NT2/D1 (cell line): ENCODE data around the gene WDR62.
A peak's percentile ranks its signal among the peaks of the same experiment; 100 is the strongest.

Experiments used
- DNase-seq: peaks from one replicate; pipeline ENCODE4 v3.0.0-alpha.2; 2011; ENCODE audit warnings: low read depth, low spot score
- H3K27me3 ChIP-seq: 2 replicates; pipeline ENCODE4 v1.6.0; 2011; ENCODE audit warnings: mild to moderate bottlenecking; ENCODE audit not compliant: insufficient read length, insufficient read depth
- H3K36me3 ChIP-seq: 2 replicates; pipeline ENCODE4 v1.6.1; 2011; ENCODE audit warnings: mild to moderate bottlenecking, low read length, mixed read lengths; ENCODE audit not compliant: insufficient read depth, insufficient read length
- H3K4me1 ChIP-seq: 2 replicates; pipeline ENCODE4 v1.5.1; 2011; ENCODE audit not compliant: insufficient read depth, insufficient read length
- H3K4me3 ChIP-seq: 2 replicates; pipeline ENCODE4 v1.5.1; 2011; ENCODE audit warnings: low read depth; ENCODE audit not compliant: insufficient read length
- H3K9ac ChIP-seq: 2 replicates; pipeline ENCODE4 v1.6.0; 2011; ENCODE audit warnings: low read depth; ENCODE audit not compliant: insufficient read length
- H3K9me3 ChIP-seq: 2 replicates; pipeline ENCODE4 v1.5.1; 2011; ENCODE audit warnings: mild to moderate bottlenecking, low read length; ENCODE audit not compliant: insufficient read depth
- SUZ12 ChIP-seq: IDR thresholded peaks from 2 replicates; pipeline ENCODE4 v1.6.1; 2011; ENCODE audit not compliant: insufficient read length, insufficient read depth; ENCODE audit errors: extremely low read depth
- YY1 ChIP-seq: IDR thresholded peaks from 2 replicates; pipeline ENCODE4 v1.6.1; 2011; ENCODE audit not compliant: insufficient read length, insufficient read depth
- ZNF274 ChIP-seq: IDR thresholded peaks from 2 replicates; pipeline ENCODE4 v1.6.1; 2011; ENCODE audit warnings: mild to moderate bottlenecking, low read depth, low read length

WDR62 gene

DNA sequence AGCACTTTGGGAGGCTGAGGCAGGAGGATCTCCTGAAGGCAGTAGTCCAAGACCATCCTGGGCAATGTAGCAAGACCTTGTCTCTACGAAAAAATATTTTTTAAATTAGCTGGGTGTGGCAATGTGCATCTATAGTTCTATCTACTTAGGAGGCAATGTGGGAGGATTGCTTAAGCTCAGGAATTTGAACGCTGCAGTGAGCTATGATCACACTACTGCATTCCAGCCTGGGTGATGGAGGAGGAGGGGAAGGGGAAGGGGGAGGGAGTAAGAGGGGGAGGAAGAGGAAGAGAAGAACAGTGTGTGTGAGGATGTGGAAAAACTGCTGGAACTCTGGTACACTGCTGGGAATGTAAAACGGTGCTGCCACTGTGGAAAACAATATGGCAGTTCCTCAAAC is 12.9 kb upstream of the WDR62 start:
- no peak for DNase-seq
- Histone ChIP-seq H3K27me3 (no peaks in the 10 kb centered on the region), H3K4me3 (no peak overlapping the region), H3K9me3 (no peaks in the 10 kb centered on the region), H3K9ac (no peak overlapping the region), H3K36me3 (no peaks in the 10 kb centered on the region), H3K4me1 (peaks cover 3% of the 10 kb centered on the region)
- TF ChIP-seq ZNF274 (no peak), YY1 (no peak), SUZ12 (no peak)

DNA sequence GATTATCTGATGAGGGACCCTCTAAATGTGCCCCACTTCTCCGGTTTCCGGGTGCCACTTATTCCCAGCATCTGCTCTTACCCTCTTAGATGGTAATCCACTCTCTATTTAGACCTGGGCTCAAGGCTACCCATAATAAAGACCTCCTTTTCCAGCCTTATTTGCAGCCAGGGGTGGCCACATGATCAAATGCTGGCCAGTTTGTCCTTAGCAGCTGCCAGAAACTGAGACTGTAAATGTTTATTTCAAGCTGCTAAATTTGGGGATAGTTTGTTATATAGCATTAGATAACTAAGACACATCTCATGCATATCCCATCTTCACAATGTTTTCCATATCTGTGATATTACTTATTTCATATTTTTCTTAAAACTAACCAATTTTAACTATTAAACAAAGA is 10.7 kb upstream of the WDR62 start:
- Histone ChIP-seq H3K27me3 (no peaks in the 10 kb centered on the region), H3K36me3 (no peaks in the 10 kb centered on the region), H3K9me3 (no peaks in the 10 kb centered on the region), H3K9ac (no peak overlapping the region), H3K4me1 (peaks cover 3% of the 10 kb centered on the region), H3K4me3 (no peak overlapping the region)
- no peak for TF ChIP-seq SUZ12
- no peak for TF ChIP-seq YY1
- TF ChIP-seq ZNF274: no peak
- DNase-seq: no peak

DNA sequence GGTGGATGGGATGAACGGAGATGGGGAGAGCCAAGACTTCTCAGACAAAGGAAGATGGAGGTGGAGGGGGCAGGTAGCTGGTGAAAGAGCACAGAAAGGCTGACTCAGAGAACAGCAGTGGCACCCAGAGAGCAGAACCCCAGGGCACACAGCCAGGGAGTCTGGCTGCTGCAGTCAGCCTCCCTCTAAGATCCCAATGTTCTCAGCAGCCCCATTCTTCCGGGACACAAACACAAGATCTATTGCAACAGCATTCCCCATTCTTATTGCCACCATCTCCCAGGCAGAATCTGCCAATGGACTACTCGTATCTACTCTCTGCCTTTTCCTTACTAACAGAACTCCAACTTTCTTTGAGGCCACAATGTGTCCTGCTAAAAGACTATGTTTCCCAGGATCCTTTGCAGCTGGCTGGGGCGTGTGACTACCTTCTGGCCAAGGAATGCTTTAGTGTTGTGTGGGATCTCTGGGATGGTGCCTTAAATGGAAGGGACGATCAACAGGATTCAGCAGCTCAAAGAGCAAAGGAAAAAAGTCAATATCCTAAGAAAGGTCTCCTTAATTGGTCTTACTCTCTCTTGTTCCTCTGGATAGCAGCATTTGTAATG is 8.2 kb upstream of the WDR62 start:
- H3K36me3 ChIP-seq: no peaks in the 10 kb centered on the region
- H3K4me3 ChIP-seq: no peak overlapping the region
- H3K9ac ChIP-seq: no peak overlapping the region
- H3K9me3 ChIP-seq: no peaks in the 10 kb centered on the region
- no peak for TF ChIP-seq SUZ12
- no peak for TF ChIP-seq ZNF274
- TF ChIP-seq YY1: no peak
- peaks cover 8% of the 10 kb centered on the region for H3K4me1 ChIP-seq
- no peaks in the 10 kb centered on the region for H3K27me3 ChIP-seq
- DNase-seq: no peak

DNA sequence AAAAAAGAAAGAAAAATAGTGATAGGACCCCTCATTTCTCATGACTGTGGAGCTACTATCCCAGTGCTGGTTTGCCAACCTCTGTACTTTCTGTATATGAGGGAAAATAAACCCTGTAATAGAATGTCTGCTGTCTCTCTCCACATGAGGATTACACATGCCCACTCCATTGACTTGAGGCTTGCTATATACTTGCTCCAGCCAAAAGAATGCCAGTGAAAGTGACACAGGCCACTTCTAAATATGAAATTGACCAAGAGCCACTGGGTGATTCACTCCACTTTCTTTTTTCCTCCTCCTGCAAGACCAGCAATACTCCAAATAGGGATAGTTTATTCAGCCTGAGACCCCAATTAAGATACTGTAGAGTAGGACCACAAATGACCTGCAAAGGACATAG is 6.9 kb upstream of the WDR62 start:
- no peaks in the 10 kb centered on the region for H3K9me3 ChIP-seq
- no peak overlapping the region for H3K9ac ChIP-seq
- H3K36me3 ChIP-seq: no peaks in the 10 kb centered on the region
- H3K4me1 ChIP-seq: peaks cover 9% of the 10 kb centered on the region
- TF ChIP-seq YY1: no peak
- no peak for TF ChIP-seq ZNF274
- TF ChIP-seq SUZ12: no peak
- DNase-seq: no peak
- H3K27me3 ChIP-seq: no peaks in the 10 kb centered on the region
- no peak overlapping the region for H3K4me3 ChIP-seq

DNA sequence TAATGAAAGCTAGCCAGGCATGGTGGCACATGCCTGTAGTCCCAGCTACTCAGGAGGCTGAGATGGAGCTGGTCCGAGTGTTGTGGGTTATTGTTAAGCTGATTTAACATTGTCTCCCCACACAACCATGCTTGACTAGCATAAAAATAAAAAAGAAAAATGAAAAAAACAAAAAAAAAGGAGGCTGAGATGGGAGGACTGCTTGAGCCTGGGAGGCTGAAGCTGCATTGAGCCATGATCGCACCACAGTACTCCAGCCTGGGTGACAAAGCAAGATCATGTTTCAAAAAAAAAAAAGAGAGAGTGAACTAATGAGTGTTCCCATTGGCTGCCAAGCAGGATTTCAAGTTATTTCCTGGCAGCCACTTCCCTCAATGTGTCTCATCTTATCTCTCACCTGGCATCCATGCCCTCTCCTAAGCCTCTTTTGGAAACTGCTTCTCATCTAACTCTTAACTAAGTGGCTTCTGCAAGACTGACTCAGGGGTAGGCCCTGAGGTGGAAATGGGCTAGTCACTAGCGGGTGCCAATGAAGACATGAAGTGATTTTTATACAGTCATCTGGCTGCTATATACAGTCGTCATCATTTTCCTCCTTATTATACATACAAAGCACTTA is 5.5 kb upstream of the WDR62 start:
- no peak for DNase-seq

DNA sequence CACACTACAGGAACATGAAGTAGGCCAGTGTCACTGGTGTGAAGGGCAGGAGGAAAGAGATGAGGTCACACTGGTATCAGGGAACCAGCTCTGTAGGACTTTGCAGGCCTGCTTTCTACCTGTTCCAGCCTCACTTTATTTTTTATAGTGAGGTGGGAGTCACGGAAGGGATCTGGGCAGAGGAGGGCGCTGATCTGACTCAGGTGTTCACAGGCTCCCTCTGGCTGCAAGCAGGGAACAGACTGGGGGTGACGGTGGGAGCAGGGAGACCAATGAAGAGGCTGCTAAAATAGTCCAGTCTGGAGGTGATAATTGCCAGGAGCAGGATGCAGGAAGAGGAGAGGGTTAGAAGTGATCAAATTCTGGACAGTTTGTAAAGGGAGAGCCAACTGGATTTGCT is 3.5 kb upstream of the WDR62 start:
- no peak overlapping the region for H3K4me3 ChIP-seq
- TF ChIP-seq ZNF274 (no peak), YY1 (no peak), SUZ12 (no peak)
- DNase-seq: peak; percentile 22
- H3K36me3 ChIP-seq: peaks cover under 1% of the 10 kb centered on the region
- H3K9me3 ChIP-seq: no peaks in the 10 kb centered on the region
- H3K27me3 ChIP-seq: no peaks in the 10 kb centered on the region
- peak overlapping the region; percentile 5 for H3K9ac ChIP-seq
- H3K4me1 ChIP-seq: peaks cover 6% of the 10 kb centered on the region

More for the DNA sequence above, 5.5 kb upstream of the WDR62 start:
- Histone ChIP-seq H3K27me3 (no peaks in the 10 kb centered on the region), H3K9ac (no peak overlapping the region), H3K4me3 (no peak overlapping the region), H3K9me3 (no peaks in the 10 kb centered on the region), H3K36me3 (no peaks in the 10 kb centered on the region), H3K4me1 (peaks cover 9% of the 10 kb centered on the region)
- no peak for TF ChIP-seq ZNF274
- no peak for TF ChIP-seq SUZ12
- TF ChIP-seq YY1: no peak

DNA sequence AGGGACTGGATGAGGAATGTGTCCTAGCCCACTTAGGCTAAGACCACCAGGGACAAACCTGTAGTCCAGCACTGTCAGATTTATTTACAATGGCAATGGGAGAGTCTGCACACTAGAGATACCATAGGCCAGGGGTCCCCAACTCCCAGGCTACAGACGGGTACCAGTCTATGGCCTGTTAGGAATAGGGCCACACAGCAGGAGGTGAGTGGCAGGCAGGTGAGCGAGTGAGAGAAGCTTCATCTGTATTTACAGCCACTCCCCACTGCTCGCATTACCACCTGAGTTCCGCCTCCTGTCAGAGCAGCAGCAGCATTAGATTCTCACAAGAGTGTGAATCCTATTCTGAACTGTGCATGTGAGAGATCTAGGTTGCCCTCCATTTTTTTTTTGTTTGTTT is 3.1 kb upstream of the WDR62 start:
- DNase-seq: no peak
- Histone ChIP-seq H3K36me3 (peaks cover 5% of the 10 kb centered on the region), H3K9ac (peak overlapping the region; percentile 5), H3K4me1 (peaks cover 6% of the 10 kb centered on the region), H3K9me3 (no peaks in the 10 kb centered on the region), H3K27me3 (no peaks in the 10 kb centered on the region), H3K4me3 (no peak overlapping the region)
- TF ChIP-seq SUZ12 (no peak), YY1 (no peak)
